GM15510 (cell line): ENCODE measurements around the gene ZNF624.
"Not testable (repeated sequence)": the region's sequence is repeated elsewhere in the genome, so short reads cannot be mapped to it uniquely, and the experiment has no call there.

Source experiments
- POLR2A ChIP-seq: IDR thresholded peaks from 3 replicates; pipeline ENCODE4 v1.6.1; 2011; ENCODE audit warnings: borderline replicate concordance; ENCODE audit not compliant: insufficient read length; ENCODE audit errors: extremely low read depth

The ZNF624 gene

DNA sequence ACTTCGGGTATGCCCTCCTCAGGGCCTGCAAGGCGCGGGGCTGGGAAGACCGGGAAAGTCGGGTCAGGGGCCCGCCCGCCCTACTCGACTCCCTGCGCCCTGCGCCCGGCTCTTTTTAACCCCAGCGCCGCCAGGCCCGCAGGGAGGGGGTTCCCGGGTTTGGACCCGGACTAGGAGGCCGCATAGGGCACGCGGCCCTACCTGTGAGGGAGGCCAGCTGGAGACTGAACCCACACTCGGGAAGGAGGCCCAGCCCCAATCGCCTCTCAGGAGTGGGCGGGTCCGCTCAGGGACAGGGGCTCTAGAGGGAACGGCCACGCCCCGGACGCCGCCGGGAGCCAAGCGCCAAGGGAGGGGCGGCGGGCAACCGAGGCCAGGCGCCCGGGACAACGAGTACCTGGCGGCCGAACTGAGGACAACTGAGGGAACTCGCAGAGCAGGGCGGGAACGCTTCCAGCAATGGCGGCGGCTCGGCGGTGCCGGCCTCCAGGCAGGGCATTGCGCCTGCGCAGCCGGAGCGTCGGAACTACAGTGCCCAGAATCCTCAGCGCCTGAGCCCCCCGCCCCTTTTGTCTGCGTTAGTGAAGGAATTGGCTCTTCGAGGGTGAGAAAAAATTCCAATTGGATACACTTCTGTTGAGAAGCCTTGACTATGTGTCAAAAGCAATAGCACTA lies at the start of gene ZNF624:
TSS of gene ZNF624 (minus strand) at position 484 of the 675 bp plus-strand sequence.
- TF ChIP-seq POLR2A: peak; percentile 73

GRCh38 chr17:16689731-16690281 lies 36.2 kb upstream of the ZNF624 start, which contains the start of gene CCDC144A:
TSS of gene CCDC144A (plus strand) at chr17:16690241. CDS start at chr17:16690401, 160 bp downstream.
- TF ChIP-seq POLR2A: not testable (repeated sequence)

GRCh38 chr17:16676676-16677268 lies 23.1 kb upstream of the ZNF624 start:
- no peak for TF ChIP-seq POLR2A

DNA sequence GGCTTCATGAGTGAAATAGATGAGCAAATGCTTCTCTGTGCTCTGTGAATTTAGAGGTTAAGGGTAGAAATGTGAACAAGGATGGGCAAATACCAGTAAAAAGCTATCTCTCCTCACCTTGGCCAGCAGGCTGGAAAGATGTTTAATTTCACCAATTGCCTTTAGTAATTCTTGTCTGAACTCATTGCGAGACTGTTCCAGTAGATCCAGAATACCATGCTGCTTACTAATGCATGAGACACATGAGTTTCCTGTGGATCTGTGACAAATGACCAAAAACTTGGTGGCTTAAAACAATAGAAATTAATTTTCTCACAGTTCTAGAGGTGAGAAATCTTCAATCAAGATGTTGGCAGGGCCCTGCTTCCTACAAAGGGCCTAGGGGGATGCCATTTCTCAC lies 9.3 kb upstream of the ZNF624 start:
- TF ChIP-seq POLR2A: no peak

GRCh38 chr17:16661217-16661616 lies 7.6 kb upstream of the ZNF624 start:
- TF ChIP-seq POLR2A: no peak

DNA sequence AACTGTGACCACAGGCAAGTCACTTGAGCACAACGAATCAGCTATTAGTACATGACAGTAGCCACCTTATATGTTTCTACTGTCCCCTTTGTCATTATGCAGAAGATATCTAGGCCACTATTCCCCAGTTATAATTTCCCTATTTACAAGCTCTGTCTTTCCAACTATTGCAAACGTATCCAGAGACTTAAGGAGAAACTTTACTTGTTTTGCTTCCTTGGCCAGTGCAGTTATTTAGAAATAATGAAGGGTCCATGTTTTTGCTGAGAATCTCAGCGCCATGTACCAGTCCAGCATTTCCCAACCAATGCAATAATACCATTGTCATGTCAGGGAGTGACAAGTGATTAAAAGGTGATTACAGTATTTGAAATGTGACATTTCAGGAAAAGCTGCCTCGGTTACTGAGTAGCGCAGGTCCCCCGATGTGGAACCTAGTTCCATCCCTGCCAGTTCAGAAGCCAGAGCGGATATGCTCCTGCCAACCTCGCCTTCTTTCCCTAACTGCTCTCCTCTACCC lies 743 bp downstream of the ZNF624 start:
- no peak for TF ChIP-seq POLR2A

DNA sequence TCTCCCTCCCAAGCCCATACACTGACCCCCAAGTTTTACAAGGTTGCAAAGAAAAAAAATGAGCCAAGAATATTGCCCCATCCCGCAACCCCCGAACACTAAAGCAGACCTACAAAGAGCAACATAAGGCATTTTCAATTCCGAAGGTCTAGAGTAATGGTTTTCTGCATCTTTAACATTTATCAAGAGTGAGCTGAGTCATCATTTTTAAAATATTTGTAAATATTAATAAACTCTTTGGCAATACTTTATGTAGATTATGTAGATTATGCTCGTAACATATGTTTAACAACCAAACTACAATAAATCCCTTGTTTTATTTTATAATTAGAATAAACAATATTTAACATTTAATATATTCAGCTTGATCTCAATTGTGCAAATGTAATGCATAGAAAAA lies 1.4 kb downstream of the ZNF624 start:
- no peak for TF ChIP-seq POLR2A

- no peak for TF ChIP-seq POLR2A
Observed at GRCh38 chr17:16649585-16649984, 4.1 kb downstream of the ZNF624 start.

DNA sequence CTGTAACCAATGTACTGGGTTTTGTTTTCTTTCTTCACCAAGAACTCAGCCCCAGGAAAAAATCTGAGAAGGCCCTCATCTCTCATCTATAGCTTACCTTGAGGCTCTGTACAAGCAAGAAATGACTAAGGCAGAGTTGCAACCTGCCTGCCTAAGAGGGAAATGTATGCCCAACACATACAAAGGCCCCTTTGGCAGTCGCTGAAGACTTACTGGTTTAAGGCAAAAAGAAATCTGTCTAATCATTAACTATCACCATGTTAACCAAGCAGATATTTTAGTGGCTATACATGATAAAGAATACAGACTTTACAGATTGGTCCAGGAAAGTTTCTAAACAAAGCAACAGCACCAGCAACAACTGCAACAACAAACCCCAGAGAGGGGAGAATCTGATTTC lies 14.2 kb downstream of the ZNF624 start:
- TF ChIP-seq POLR2A: no peak

DNA sequence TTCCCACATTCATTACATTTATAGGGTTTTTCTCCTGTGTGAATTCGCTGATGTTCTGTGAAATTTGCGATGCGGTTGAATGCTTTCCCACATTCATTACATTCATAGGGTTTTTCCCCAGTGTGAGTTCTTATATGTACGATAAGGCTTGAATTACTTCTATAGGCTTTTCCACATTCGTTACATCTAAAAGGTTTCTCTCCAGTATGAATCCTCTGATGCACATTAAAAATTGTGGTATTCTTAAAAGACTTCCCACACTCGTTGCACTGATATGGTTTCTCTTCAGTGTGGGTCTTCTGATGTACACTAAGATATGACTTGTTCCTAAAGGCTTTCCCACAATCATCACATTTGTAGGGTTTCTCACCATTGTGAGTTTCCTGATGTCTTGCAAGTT lies 30.4 kb downstream of the ZNF624 start:
- TF ChIP-seq POLR2A: no peak

DNA sequence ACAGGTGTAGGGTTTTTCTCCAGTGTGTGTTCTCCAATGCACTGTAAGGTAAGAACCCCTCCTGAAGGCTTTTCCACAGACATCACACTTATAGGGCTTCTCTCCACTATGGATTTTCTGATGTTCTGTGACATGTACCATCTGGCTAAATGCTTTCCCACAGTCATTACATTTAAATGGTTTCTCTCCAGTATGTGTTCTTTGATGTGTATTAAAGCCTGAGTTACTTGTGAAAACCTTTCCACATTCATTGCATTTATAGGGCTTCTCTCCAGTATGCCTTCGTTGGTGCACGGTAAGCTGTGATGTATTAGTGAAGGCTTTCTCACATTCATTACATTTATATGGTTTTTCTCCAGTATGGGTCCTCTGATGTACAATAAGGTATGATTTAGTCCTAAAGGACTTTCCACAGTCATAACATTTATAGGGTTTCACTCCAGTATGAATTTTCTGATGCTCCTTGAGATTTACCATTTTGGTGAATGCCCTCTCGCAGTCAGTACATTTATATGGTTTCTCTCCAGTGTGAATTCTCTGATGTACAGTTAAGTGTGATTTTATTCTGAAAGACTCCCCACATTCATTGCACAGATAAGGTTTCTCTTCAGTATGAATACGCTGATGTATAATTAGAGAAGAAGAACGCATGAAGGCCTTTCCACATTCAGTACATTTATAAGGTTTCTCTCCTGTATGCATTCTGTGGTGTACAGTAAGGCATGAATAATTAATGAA lies 30.9 kb downstream of the ZNF624 start:
- TF ChIP-seq POLR2A: no peak

GRCh38 chr17:16617481-16618060 lies 36.1 kb downstream of the ZNF624 start:
- TF ChIP-seq POLR2A: no peak

- TF ChIP-seq POLR2A: no peak
Observed at GRCh38 chr17:16599537-16599936, 54.1 kb downstream of the ZNF624 start.

DNA sequence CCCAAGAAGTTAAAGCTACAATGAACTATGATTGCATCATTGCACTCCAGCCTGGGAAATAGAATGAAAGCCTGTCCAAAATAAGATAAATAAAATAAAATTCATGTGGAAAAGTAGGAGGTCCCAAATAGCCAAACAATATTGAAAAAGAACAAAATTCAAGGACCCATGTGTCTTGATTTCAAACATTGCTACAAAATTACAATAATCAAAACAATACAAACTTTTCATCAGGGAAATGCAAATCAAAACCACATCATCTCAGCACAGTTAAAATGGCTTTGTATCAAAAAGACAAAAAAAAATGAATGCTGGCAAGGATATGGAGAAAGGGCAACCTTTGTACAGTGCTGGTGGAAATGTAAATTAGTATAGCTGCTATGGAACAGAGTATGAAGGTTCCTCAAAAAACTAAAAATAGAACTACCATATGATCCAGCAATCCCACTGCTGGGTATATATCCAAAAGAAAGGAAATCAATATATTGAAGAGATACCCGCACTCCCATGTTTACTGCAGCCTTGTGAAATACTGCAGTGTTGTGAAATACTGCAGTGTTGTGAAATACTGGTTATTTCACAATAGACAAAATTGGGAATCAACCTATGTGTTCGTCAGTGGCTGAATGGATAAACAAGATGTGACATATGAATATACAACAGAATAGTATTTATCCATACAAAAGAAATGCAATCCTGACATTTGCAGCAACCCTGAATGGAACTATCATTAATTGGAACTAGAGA lies 60.1 kb downstream of the ZNF624 start:
- no peak for TF ChIP-seq POLR2A

DNA sequence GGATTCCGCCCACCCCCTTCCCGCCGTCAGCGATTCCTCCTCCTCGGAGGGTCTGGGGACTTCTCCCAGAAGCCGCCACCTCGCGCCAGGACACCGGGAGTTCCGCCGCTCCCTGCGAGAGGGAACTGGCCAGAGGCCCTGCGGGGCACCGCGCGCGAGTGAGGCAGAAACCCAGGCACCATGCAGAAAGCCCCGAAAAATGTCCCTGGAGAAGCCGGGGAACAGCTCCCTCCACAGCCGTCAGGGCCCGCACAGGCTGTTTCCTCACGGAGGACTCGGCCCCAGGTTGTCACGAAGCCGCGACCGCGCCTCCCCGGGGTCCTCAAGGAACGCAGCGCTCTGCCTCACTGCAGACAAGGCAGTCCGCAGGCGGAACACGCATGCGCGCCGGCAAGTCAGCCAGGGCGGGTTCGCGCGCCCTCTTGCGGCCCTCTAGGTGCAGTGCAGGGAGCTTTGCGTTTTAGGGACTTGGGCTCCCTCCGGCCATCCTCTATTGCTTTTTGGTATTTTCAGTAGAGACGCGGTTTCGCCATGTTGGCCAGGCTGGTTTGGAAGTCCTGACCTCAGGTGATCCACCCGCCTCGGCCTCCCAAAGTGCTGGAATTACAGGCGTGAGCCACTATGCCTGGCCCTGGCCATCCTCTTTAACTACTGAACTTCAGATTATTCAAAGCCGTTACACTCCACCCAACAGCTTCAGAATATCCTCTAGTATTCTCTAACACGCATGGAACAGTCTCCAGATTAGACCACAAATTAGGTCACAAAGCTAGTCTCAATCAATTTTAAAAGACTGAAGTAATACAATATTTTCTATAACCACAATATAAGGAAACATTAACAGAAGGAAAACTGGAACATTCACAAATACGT lies 64.3 kb downstream of the ZNF624 start:
- no peak for TF ChIP-seq POLR2A
